Epithelial cell of esophagus (primary cell): ENCODE data around the gene PDLIM4.

Experiments used
- DNase-seq: peaks from one replicate; pipeline ENCODE4 v3.0.0; 2010; ENCODE audit warnings: low read depth
- H3K4me3 ChIP-seq: 2 replicates; pipeline ENCODE4 v1.5.1; 2011; ENCODE audit warnings: mild to moderate bottlenecking, low read length, control low read depth
- CTCF ChIP-seq: IDR thresholded peaks from 2 replicates; pipeline ENCODE4 v1.5.1; 2011; ENCODE audit warnings: low read depth, mild to moderate bottlenecking, low read length, control low read depth, inconsistent platforms; ENCODE audit not compliant: insufficient read depth; ENCODE audit errors: missing control alignments

The PDLIM4 gene

DNA sequence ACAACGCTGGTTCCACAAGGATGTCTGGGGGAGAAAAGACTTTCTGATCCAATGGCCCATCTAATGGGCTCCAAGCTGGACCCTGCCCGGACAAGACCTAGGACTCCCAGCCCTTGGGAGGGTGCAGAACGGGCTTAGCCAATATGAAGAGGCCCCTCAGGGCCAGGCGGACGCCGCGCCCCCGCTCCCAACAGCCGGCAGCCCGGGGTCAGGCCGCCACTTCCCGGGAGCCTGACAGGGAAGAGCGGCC lies 30.3 kb upstream of the PDLIM4 start:
- TF ChIP-seq CTCF: no peak
- no peak for DNase-seq
- H3K4me3 ChIP-seq: peak overlapping the region; percentile 57

DNA sequence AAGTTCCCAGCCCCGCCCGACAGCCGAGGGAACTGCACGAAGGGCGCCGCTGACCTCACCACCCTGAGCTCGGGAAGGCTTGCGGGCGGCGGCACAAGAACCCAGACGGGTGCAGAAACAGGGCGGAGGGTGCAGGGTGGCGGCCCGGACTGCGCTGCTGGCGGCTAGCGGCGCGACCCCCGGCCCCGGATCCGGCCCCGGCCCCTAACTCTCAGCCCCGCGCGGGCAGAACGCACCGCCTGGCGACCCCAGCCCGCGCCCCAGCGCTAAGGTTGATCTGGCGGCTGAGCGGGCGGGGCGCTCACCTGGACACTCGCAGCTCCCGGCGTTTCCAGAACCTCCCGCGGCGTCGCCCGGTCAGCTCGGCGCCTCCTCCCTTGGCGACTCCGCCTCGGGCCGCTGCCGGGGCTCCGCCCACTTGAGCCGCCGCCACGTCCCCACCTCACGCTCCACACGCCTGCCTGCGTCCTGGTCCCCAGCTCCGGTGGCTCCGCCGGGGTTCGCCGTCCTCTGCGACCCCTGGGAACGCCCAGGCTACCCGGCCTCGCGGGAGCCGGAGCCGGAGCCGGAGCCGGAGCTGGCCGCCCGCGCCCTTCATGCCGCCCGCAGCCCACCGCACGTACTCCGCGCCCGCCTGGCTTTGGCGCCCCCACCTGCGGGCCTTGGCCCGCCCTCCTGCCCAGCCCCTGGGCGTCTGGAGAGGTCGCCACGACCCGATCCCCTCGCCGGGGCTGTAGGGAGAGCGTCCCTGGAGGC lies 29.8 kb upstream of the PDLIM4 start, which contains the start of gene P4HA2:
Gene P4HA2 (minus strand): TSS at position 369 of the 756 bp plus-strand sequence. CDS start 9,227 bp downstream, outside the sequence.
- no peak for TF ChIP-seq CTCF
- peak within 1 kb of the TSS; percentile 57 for H3K4me3 ChIP-seq
- peak; percentile 77 for DNase-seq

DNA sequence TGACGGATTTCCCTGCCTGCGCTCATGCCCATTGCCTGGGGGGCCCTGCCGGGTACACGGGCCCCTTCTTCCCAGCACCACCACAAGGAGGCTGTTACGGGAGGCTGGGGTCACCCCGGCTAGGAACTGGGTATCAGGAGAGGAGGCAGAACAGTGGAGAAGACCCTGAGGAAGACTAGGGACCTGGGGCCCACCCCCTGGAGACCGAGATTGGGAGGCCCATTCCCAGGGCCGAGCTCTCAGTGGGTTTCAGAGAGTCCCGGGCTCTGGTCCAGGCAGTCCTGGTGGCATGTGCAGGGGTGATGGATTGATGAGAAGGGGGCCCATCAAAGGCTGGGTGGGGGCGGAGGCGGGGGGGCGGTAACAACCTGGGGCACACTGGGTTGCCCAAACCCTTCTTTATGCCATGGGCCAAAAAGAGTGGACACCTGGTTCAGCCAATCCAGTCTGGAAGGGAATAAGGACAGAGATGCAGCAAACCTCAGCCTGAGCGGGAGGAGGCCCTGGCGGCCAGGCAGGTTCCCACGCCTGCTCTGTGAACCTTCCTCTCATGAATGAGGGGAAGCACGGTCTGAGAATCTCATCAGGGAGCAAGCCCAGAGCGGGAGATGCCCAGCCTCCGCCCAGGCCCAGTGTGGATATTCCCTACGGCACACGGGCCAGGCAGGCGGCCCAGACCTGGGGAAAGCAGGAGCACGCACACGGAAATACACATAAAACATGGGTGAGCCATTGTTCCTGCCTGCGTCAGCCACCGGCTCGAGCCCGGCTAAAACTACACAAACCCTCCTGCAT lies 29.1 kb upstream of the PDLIM4 start:
- H3K4me3 ChIP-seq: peak overlapping the region; percentile 57
- DNase-seq: no peak
- peak; percentile 4 for TF ChIP-seq CTCF

DNA sequence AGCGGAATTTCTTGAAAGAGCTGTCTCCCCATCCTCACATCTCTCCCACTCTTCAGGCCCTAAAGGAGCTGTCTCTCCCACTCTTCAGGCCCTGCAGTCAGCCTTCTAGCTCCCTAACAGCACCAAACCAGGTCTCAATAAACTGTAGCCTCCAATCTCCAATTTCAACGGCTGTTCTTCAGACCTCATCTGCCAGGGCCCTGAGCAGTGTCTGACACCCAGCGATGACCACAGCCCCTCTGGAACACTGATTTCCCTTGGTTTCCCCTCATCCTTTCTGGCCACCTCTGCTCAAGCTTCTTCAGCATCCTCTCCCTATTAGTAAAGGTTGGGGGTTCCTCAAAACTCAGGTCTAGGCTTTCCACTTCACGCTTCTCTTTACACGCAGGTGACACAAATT lies 28.3 kb upstream of the PDLIM4 start:
- no peak overlapping the region for H3K4me3 ChIP-seq
- no peak for DNase-seq
- no peak for TF ChIP-seq CTCF

DNA sequence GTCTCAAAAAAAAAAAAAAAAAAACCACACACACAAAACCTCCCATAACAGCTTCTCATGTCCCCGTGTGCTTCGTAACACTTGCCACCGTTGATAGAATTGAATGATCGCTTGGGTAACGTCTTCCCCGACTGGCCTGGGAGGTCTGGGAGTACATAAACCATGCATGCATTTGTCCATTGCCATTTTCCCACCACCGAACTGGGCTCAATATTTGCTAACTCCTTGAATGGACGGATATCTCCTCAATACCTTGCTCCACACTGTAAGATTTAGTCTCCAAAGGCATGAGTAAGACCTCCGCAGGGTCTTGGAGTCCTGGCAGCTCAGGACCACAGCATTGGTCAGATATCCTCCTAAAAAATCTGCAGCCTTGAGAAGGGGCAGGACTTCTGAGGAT lies 26.6 kb upstream of the PDLIM4 start:
- DNase-seq: no peak

DNA sequence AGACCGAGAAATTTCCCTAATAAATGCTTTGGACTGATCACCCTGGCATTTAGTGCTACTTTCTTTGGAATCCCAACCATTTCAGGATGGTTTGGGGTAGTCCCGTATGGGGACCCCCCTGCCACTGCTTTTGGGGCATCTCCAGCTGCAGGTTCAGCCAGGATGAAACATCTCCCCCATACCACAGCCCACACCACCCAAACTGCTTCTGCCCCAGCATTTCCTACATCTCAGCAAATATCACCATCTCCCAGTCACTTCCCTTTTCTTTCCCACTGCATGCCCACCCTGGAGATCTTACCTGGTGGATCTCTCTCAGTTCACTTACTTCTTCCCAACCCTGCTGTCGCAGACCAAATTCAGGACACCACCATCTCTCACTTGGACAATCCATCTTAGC lies 25.0 kb upstream of the PDLIM4 start:
- H3K4me3 ChIP-seq: no peak overlapping the region
- no peak for DNase-seq
- no peak for TF ChIP-seq CTCF

More for the DNA sequence above, 26.6 kb upstream of the PDLIM4 start:
- no peak overlapping the region for H3K4me3 ChIP-seq
- no peak for TF ChIP-seq CTCF
